MM.1S (cell line): ENCODE measurements around the gene SH3PXD2A.

Experiments
- CTCF ChIP-seq: fragments of 300-600 bp; sonication (generic); IDR thresholded peaks from 2 replicates; pipeline ENCODE4 v1.5.1; 2016; ENCODE audit warnings: antibody characterized with exemption, low read length, mixed read lengths
- EZH2 ChIP-seq: fragments of 300-600 bp; sonication (generic); optimal IDR thresholded peaks from 2 replicates; pipeline ENCODE3; 2017; ENCODE audit warnings: low read depth, mild to moderate bottlenecking, antibody characterized with exemption, low read length, mixed read lengths
- EZH2phosphoT487 ChIP-seq: fragments of 300-600 bp; sonication (generic); IDR thresholded peaks from 2 replicates; pipeline ENCODE4 v1.6.1; 2018; ENCODE audit warnings: antibody characterized with exemption, low read length

GRCh38 chr10:103564776-103565520 lies 290.4 kb downstream of the SH3PXD2A start:
- TF ChIP-seq EZH2phosphoT487 = no peak
- TF ChIP-seq CTCF = peak; percentile 91
- no peak for TF ChIP-seq EZH2
